ENCODE results near the gene DSTYK. TPM values are rescaled to one million over a fixed set of nuclear protein-coding genes. Genes with fewer than 3 reads are reported as not detected.

DSTYK gene
- total and polyA plus RNA-seq, 2 experiments from 2014 or later, result 6.1 to 10.7 TPM

- no peak for TF ChIP-seq ZNF331 (CRISPR knock-in tag; IDR thresholded peaks at IDR 0.05; ENCODE audit: low read depth)
- TF ChIP-seq EZH2phosphoT487 (IDR thresholded peaks at IDR 0.05; ENCODE audit: unreplicated experiment), result no peak
- no peak for TF ChIP-seq STAT1 (IDR thresholded peaks at IDR 0.05; ENCODE audit: unreplicated experiment)
- TF ChIP-seq, protein P1, sequence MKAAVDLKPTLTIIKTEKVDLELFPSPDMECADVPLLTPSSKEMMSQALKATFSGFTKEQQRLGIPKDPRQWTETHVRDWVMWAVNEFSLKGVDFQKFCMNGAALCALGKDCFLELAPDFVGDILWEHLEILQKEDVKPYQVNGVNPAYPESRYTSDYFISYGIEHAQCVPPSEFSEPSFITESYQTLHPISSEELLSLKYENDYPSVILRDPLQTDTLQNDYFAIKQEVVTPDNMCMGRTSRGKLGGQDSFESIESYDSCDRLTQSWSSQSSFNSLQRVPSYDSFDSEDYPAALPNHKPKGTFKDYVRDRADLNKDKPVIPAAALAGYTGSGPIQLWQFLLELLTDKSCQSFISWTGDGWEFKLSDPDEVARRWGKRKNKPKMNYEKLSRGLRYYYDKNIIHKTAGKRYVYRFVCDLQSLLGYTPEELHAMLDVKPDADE (IDR thresholded peaks at IDR 0.05), result no peak
Measured at GRCh38 chr1:205248793-205249601, 37.5 kb upstream of the DSTYK start (continued).

GRCh38 chr1:205247130-205247921 is 35.8 kb upstream of the DSTYK start:
- H3K79me2 ChIP-seq (replicated peaks; ENCODE audit: insufficient read depth), result no peaks in the 10 kb centered on the region
- ATAC-seq, result peak; percentile 20
- H3K9me3 Mint-ChIP-seq, result no peaks in the 10 kb centered on the region

More at GRCh38 chr1:205247130-205247921, 35.8 kb upstream of the DSTYK start:
- peaks cover 3% of the 10 kb centered on the region for H3K27me3 Mint-ChIP-seq (ENCODE audit: insufficient read depth, low read depth, poor library complexity)
- peak overlapping the region; percentile 45; the same call in 1 of the 2 replicates for H3K27ac ChIP-seq (ENCODE audit: low read depth)
- no peak overlapping the region for H3K27ac Mint-ChIP-seq
- no peaks in the 10 kb centered on the region; the same call in 1 of the 2 replicates for H3K4me1 ChIP-seq (ENCODE audit: insufficient read depth)
- no peaks in the 10 kb centered on the region for H3K9me2 ChIP-seq (ENCODE audit: insufficient read depth)
- H4K20me1 ChIP-seq (replicated peaks; ENCODE audit: insufficient read depth), result no peaks in the 10 kb centered on the region; the same call in 1 of the 2 replicates
- no peak overlapping the region for H3K4me2 ChIP-seq
- no peaks in the 10 kb centered on the region for H3K36me3 ChIP-seq (ENCODE audit: insufficient read depth)
- H2AFZ ChIP-seq, result no peak overlapping the region
- no peak overlapping the region for H3K4me3 ChIP-seq
- no peak for DNase-seq (ENCODE audit: low spot score)
- H3K36me3 Mint-ChIP-seq (ENCODE audit: low read depth), result no peaks in the 10 kb centered on the region; the same call in 2 of the 3 replicates
- no peaks in the 10 kb centered on the region for H3K27me3 ChIP-seq (ENCODE audit: insufficient read depth)
- H3K4me1 Mint-ChIP-seq, result peaks cover 21% of the 10 kb centered on the region; the same call in 2 of the 3 replicates
- TF ChIP-seq NANOG (IDR thresholded peaks at IDR 0.05; ENCODE audit: borderline replicate concordance), result no peak
- TF ChIP-seq REST (IDR thresholded peaks at IDR 0.05; ENCODE audit: unreplicated experiment), result no peak
- TF ChIP-seq EZH2 (IDR thresholded peaks at IDR 0.05; ENCODE audit: low read depth, unreplicated experiment), result no peak
- no peak for TF ChIP-seq ZNF114 (CRISPR knock-in tag; IDR thresholded peaks at IDR 0.05)
- TF ChIP-seq, protein P2, sequence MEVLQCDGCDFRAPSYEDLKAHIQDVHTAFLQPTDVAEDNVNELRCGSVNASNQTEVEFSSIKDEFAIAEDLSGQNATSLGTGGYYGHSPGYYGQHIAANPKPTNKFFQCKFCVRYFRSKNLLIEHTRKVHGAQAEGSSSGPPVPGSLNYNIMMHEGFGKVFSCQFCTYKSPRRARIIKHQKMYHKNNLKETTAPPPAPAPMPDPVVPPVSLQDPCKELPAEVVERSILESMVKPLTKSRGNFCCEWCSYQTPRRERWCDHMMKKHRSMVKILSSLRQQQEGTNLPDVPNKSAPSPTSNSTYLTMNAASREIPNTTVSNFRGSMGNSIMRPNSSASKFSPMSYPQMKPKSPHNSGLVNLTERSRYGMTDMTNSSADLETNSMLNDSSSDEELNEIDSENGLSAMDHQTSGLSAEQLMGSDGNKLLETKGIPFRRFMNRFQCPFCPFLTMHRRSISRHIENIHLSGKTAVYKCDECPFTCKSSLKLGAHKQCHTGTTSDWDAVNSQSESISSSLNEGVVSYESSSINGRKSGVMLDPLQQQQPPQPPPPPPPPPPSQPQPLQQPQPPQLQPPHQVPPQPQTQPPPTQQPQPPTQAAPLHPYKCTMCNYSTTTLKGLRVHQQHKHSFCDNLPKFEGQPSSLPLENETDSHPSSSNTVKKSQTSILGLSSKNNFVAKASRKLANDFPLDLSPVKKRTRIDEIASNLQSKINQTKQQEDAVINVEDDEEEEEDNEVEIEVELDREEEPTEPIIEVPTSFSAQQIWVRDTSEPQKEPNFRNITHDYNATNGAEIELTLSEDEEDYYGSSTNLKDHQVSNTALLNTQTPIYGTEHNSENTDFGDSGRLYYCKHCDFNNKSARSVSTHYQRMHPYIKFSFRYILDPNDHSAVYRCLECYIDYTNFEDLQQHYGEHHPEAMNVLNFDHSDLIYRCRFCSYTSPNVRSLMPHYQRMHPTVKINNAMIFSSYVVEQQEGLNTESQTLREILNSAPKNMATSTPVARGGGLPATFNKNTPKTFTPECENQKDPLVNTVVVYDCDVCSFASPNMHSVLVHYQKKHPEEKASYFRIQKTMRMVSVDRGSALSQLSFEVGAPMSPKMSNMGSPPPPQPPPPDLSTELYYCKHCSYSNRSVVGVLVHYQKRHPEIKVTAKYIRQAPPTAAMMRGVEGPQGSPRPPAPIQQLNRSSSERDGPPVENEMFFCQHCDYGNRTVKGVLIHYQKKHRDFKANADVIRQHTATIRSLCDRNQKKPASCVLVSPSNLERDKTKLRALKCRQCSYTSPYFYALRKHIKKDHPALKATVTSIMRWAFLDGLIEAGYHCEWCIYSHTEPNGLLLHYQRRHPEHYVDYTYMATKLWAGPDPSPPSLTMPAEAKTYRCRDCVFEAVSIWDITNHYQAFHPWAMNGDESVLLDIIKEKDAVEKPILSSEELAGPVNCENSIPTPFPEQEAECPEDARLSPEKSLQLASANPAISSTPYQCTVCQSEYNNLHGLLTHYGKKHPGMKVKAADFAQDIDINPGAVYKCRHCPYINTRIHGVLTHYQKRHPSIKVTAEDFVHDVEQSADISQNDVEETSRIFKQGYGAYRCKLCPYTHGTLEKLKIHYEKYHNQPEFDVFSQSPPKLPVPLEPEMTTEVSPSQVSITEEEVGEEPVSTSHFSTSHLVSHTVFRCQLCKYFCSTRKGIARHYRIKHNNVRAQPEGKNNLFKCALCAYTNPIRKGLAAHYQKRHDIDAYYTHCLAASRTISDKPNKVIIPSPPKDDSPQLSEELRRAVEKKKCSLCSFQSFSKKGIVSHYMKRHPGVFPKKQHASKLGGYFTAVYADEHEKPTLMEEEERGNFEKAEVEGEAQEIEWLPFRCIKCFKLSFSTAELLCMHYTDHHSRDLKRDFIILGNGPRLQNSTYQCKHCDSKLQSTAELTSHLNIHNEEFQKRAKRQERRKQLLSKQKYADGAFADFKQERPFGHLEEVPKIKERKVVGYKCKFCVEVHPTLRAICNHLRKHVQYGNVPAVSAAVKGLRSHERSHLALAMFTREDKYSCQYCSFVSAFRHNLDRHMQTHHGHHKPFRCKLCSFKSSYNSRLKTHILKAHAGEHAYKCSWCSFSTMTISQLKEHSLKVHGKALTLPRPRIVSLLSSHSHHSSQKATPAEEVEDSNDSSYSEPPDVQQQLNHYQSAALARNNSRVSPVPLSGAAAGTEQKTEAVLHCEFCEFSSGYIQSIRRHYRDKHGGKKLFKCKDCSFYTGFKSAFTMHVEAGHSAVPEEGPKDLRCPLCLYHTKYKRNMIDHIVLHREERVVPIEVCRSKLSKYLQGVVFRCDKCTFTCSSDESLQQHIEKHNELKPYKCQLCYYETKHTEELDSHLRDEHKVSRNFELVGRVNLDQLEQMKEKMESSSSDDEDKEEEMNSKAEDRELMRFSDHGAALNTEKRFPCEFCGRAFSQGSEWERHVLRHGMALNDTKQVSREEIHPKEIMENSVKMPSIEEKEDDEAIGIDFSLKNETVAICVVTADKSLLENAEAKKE (CRISPR knock-in tag; IDR thresholded peaks at IDR 0.05), result no peak
- no peak for TF ChIP-seq EZH2phosphoT487 (IDR thresholded peaks at IDR 0.05; ENCODE audit: unreplicated experiment)
- TF ChIP-seq ZNF331 (CRISPR knock-in tag; IDR thresholded peaks at IDR 0.05; ENCODE audit: low read depth), result no peak
- TF ChIP-seq, protein P1 (IDR thresholded peaks at IDR 0.05), result no peak
- no peaks in the 10 kb centered on the region for H3F3A ChIP-seq (replicated peaks; ENCODE audit: low read depth)
- H3K4me3 Mint-ChIP-seq, result no peak overlapping the region

All from GM23338 (cell line).